Fibroblast of mammary gland (primary cell): ENCODE measurements around the gene CD38.
"Not testable (repeated sequence)": the region's sequence is repeated elsewhere in the genome, so short reads cannot be mapped to it uniquely, and the experiment has no call there.

Experiments used
- DNase-seq: peaks from one replicate; pipeline ENCODE4 v3.0.0-alpha.2; 2010; ENCODE audit warnings: low read depth
- H3K4me3 ChIP-seq: 2 replicates; pipeline ENCODE4 v1.5.1; 2011; ENCODE audit warnings: low read depth, mild to moderate bottlenecking, low read length, moderate library complexity; ENCODE audit not compliant: control insufficient read depth
- TF ChIP-seq, protein P1 (sequence below): conservative IDR thresholded peaks from 2 replicates; pipeline ENCODE4 v1.5.1; 2011; ENCODE audit warnings: low read depth, low read length, inconsistent platforms; ENCODE audit not compliant: control insufficient read depth, insufficient read depth

Gene CD38

DNA sequence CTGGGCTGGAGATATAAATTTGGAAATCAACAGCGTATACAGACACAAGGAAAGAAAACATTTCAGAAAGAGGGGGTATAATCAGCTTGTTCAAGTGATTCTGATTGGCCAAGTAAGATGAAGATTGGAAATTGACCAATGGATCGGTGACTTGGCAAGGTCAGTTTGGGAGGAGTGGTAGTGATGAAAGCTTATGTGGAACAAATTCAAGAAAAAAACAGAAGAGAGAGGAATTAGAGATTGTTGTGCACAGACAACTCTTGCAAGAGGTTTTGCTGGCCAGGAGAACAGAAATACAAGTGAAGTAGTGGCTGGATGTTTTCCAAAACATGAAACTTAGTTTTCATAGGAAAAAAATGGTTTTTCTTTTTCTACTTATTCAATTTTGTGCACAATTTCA, 16.3 kb downstream of the CD38 start:
- TF ChIP-seq, protein P1, sequence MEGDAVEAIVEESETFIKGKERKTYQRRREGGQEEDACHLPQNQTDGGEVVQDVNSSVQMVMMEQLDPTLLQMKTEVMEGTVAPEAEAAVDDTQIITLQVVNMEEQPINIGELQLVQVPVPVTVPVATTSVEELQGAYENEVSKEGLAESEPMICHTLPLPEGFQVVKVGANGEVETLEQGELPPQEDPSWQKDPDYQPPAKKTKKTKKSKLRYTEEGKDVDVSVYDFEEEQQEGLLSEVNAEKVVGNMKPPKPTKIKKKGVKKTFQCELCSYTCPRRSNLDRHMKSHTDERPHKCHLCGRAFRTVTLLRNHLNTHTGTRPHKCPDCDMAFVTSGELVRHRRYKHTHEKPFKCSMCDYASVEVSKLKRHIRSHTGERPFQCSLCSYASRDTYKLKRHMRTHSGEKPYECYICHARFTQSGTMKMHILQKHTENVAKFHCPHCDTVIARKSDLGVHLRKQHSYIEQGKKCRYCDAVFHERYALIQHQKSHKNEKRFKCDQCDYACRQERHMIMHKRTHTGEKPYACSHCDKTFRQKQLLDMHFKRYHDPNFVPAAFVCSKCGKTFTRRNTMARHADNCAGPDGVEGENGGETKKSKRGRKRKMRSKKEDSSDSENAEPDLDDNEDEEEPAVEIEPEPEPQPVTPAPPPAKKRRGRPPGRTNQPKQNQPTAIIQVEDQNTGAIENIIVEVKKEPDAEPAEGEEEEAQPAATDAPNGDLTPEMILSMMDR, result no peak
- DNase-seq, result no peak
- no peak overlapping the region for H3K4me3 ChIP-seq

DNA sequence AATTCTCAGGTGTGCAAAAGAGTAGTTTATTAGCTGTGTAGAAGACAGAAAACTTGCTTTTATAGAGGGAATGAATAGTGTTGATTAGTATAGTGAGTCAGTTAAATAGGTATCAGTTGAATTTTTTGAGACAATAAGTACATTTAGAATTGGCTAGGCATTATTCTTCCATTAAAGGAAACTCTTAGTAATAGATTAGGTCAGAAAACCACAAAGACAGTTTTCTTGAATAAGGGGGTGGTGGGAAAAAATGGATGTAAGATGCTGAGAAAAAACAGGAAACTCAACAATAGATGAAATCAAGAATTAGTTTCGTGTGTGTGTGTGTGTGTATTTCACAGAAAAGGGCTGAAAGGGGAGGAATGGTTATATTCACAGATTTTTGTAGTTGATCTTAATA, 16.8 kb downstream of the CD38 start:
- H3K4me3 ChIP-seq, result no peak overlapping the region
- TF ChIP-seq, protein P1, result no peak
- no peak for DNase-seq

DNA sequence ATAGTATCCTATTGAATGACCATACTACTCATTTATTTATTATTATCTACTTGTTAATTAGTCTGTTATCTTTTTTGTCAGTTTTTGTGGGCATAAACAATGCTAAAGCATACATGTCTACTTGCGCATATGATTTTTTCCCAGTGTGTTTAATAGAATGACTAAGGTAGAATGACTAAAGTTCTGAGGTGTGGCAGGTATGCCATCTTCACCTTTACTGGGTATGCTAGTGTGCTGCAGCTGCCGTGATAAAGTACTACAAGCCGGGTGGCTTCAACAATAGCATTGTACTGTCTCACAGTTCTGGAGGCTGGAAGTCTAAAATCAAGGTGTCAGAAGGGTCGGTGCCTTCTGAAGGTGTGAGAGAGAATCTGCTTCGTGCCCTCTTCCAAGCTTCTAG, 19.2 kb downstream of the CD38 start:
- H3K4me3 ChIP-seq, result no peak overlapping the region
- no peak for DNase-seq
- TF ChIP-seq, protein P1, result no peak

DNA sequence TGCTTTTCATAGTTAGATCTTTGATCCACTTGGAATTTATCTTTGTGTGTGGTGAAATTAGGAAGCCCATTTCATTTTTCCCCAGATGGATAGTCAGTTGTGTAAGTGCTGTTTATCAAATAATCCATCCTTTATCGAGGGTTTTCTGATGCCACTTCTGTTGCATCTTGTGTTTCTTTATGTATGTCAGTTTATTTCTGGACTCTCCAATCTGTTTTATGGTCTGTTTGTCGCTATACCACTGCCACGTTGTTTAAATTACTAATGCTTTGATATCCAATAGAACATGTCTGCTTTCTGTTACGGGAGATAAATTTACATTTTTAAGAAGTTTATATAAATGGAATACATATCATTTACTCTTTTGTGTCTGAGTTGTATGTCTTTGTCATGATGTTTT, 21.0 kb downstream of the CD38 start:
- TF ChIP-seq, protein P1, result no peak
- no peak overlapping the region for H3K4me3 ChIP-seq
- no peak for DNase-seq

DNA sequence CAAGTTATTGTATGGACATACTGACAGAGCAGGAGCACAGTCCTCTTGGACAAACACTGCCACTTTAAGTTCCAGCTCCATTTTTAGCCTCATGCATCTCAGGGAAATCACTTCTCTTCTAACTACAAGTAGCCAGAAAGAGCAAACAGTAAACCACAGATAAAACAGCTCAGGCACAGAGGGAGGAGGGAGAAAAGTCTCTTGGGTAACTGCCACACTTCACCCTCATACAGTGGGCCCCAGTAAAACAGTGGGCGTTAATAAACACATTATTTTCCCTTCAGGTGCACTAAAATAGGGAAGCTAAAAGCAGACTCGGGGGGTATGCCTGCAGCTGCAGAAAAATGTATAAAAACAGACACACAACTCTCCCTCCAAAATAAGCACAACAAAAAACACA, 21.6 kb downstream of the CD38 start:
- TF ChIP-seq, protein P1, result no peak
- H3K4me3 ChIP-seq, result no peak overlapping the region
- no peak for DNase-seq

DNA sequence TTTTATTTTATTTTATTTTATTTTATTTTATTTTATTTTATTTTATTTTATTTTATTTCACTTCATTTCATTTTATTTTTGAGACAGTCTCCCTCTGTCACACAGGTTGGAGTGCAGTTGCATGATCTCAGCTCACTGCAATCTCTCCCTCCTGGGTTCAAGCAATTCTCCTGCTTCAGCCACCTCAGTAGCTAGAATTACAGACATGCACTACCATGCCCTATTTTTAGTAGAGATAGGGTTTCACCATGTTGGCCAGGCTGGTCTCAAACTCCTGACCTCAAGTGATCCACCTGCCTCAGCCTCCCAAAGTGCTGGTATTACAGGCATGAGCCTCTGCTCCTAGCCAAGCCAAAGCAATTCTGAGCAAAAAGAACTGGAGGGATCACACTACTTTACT, 24.4 kb downstream of the CD38 start:
- DNase-seq, result not testable (repeated sequence)

DNA sequence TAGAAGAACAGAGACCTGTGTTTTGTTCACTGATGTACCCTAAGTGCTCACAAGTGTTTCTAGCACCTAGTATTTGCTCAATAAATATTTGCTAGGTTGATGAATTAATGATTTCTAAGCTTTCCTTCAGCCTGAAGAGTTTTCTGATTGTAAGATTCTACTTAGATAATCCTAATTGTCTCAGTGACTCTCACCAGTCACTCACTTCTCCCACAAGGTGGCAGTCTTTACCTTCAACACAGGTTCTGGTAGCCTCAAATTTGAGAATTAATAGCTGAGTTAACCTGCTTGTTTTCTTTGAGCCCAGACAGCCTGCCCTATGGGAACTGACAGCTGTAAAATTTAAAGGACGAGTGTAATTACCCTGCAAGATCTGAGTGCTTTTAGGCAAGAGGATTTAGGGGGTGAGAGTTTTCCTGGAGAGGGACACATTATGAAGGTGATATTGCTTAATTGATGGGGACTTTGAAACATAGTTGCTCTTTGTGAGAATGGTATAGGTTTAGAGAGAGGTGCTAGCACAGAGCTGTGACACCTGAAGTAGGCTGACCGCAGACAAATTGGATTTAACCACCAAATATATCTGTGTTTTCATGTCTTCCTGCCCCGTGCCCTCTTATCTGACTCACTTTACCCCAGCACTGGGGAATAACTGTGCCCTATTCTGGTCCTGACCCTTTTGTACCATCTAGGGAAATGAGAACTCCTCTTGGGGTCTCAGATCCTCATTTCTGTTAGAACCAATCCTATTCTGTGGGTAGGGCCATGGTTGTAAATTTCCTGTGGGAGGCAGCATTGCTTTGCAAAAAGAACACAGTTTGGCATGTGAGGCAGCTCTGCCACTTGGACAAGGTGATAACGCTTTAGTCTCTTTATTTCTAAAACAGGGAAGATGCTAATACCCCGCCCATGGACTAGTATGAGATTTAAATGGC, 27.7 kb downstream of the CD38 start:
- no peak overlapping the region for H3K4me3 ChIP-seq
- peak; percentile 70 for DNase-seq
- TF ChIP-seq, protein P1, result peak; percentile 82

More for the DNA sequence above, 24.4 kb downstream of the CD38 start:
- H3K4me3 ChIP-seq, result not testable (repeated sequence)
